H1 (cell line): ENCODE measurements around the gene CERT1. TPM values are rescaled to one million over a fixed set of nuclear protein-coding genes. Genes with fewer than 3 reads are reported as not detected.

Experiments
- CTCF ChIA-PET: fragments of 300-600 bp; sonication (Branson Sonifier 250); formaldehyde crosslinking; loops from one replicate; lab custom pipeline; 2021; ENCODE audit not compliant: partially characterized antibody; lab: Charles Lee
- POLR2A ChIA-PET: fragments of 300-600 bp; sonication (Branson Sonifier 250); formaldehyde crosslinking; loops from one replicate; lab custom pipeline; 2021; ENCODE audit warnings: inconsistent platforms; ENCODE audit not compliant: partially characterized antibody; lab: Charles Lee
- DNase-seq, 2 experiments: peaks; one replicate each; pipeline versions ENCODE4 v3.0.0 to v3.0.0-alpha.2; 2010 to 2022; ENCODE audit warnings: low spot score in 2 of 2, low read depth in 1 of 2, mixed read lengths in 1 of 2
- FAIRE-seq: peaks from 2 replicates; lab custom pipeline; 2011; peaks lifted over from hg19 to GRCh38; lab: Jason Lieb, UNC
- H2AFZ ChIP-seq: 2 replicates; pipeline ENCODE4 v1.8.1; 2012; ENCODE audit warnings: low read length, inconsistent platforms
- H2AK5ac ChIP-seq: 2 replicates; pipeline ENCODE4 v1.6.1; 2013; ENCODE audit warnings: low read depth, low read length
- H2BK120ac ChIP-seq: replicated peaks from 2 replicates; pipeline ENCODE3; 2013; ENCODE audit warnings: low read depth, low read length, inconsistent platforms
- H2BK12ac ChIP-seq: 2 replicates; pipeline ENCODE4 v1.6.1; 2013; ENCODE audit warnings: low read depth, low read length
- H2BK15ac ChIP-seq: 2 replicates; pipeline ENCODE4 v1.6.1; 2013; ENCODE audit warnings: low read length
- H2BK20ac ChIP-seq: 2 replicates; pipeline ENCODE4 v1.6.1; 2013; ENCODE audit warnings: low read length
- H2BK5ac ChIP-seq: 2 replicates; pipeline ENCODE4 v1.6.1; 2013; ENCODE audit warnings: low read depth, low read length
- H3K14ac ChIP-seq: 2 replicates; pipeline ENCODE4 v1.6.1; 2013; ENCODE audit warnings: inconsistent platforms; ENCODE audit not compliant: insufficient read length
- H3K18ac ChIP-seq: 2 replicates; pipeline ENCODE4 v1.6.1; 2013; ENCODE audit warnings: low read length; ENCODE audit errors: extremely low read depth
- H3K23ac ChIP-seq: 2 replicates; pipeline ENCODE4 v1.6.1; 2013; ENCODE audit warnings: inconsistent platforms; ENCODE audit not compliant: insufficient read length
- H3K23me2 ChIP-seq: 2 replicates; pipeline ENCODE4 v1.6.1; 2013; ENCODE audit warnings: low read depth, low read length
- H3K27ac ChIP-seq: 2 replicates; pipeline ENCODE4 v1.6.1; 2011; ENCODE audit warnings: low read depth, low read length, inconsistent platforms
- H3K27me3 ChIP-seq, 4 experiments: replicated peaks in 1 of 4; 1 replicate in 1 of 4; 2 replicates in 3 of 4; pipeline versions ENCODE4 v1.6.1 to v1.8.1; 2011 to 2013; ENCODE audit warnings: low read length in 3 of 4, mild to moderate bottlenecking in 3 of 4, inconsistent platforms in 2 of 4, mixed read lengths in 2 of 4, moderate library complexity in 1 of 4; ENCODE audit not compliant: control insufficient read depth in 3 of 4, insufficient read depth in 3 of 4; ENCODE audit errors: extremely low read depth in 1 of 4
- H3K36me3 ChIP-seq, 4 experiments: 2 replicates each; pipeline versions ENCODE4 v1.6.1 to v1.8.1; 2011 to 2013; ENCODE audit warnings: mild to moderate bottlenecking in 4 of 4, low read length in 3 of 4, moderate library complexity in 2 of 4, control low read depth in 1 of 4, inconsistent platforms in 1 of 4; ENCODE audit not compliant: insufficient read depth in 4 of 4, control insufficient read depth in 2 of 4
- H3K4ac ChIP-seq: replicated peaks from 2 replicates; pipeline ENCODE3; 2013; ENCODE audit warnings: low read length, low read depth, mixed read lengths, inconsistent platforms; ENCODE audit not compliant: insufficient read length
- H3K4me1 ChIP-seq, 4 experiments: replicated peaks in 1 of 4; 1 replicate in 1 of 4; 2 replicates in 3 of 4; pipeline versions ENCODE4 v1.6.1 to v1.8.1; 2011 to 2013; ENCODE audit warnings: low read length in 3 of 4, inconsistent platforms in 2 of 4, mixed read lengths in 1 of 4; ENCODE audit not compliant: insufficient read depth in 4 of 4, control insufficient read depth in 3 of 4
- H3K4me2 ChIP-seq, 2 experiments: 2 replicates each; pipeline versions ENCODE4 v1.6.1 to v1.8.1; 2011 to 2013; ENCODE audit warnings: low read depth in 2 of 2, low read length in 2 of 2, control low read depth in 1 of 2, inconsistent platforms in 1 of 2, mild to moderate bottlenecking in 1 of 2; ENCODE audit not compliant: insufficient read depth in 1 of 2
- H3K4me3 ChIP-seq, 4 experiments: fragments of 200-600, 300-600 bp in 1 of 4; sonication (generic), shearing (Covaris generic), sonication (Bioruptor Twin) in 1 of 4; 2 replicates each; pipeline versions ENCODE4 v1.5.1 to v1.8.1; 2011 to 2016; ENCODE audit warnings: low read length in 4 of 4, low read depth in 3 of 4, control low read depth in 2 of 4, inconsistent platforms in 2 of 4, mild to moderate bottlenecking in 2 of 4, mixed read lengths in 1 of 4, moderate library complexity in 1 of 4; ENCODE audit not compliant: insufficient read depth in 2 of 4; ENCODE audit errors: extremely low read depth in 1 of 4
- H3K56ac ChIP-seq: replicated peaks from 2 replicates; pipeline ENCODE3; 2013; ENCODE audit warnings: low read depth, mild to moderate bottlenecking, mixed read lengths, low read length, inconsistent platforms; ENCODE audit not compliant: insufficient read length
- H3K79me1 ChIP-seq: 2 replicates; pipeline ENCODE4 v1.6.1; 2013; ENCODE audit warnings: low read depth, low read length, control low read depth
- H3K79me2 ChIP-seq, 2 experiments: 2 replicates each; pipeline versions ENCODE4 v1.6.1 to v1.8.1; 2012 to 2013; ENCODE audit warnings: low read length in 2 of 2, mild to moderate bottlenecking in 2 of 2, inconsistent platforms in 1 of 2; ENCODE audit not compliant: insufficient read depth in 2 of 2, control insufficient read depth in 1 of 2
- H3K9ac ChIP-seq, 4 experiments: replicated peaks in 1 of 4; 1 replicate in 1 of 4; 2 replicates in 3 of 4; pipeline versions ENCODE4 v1.6.1 to v1.8.1; 2011 to 2013; ENCODE audit warnings: low read depth in 3 of 4, low read length in 3 of 4, control low read depth in 2 of 4, mild to moderate bottlenecking in 2 of 4, moderate library complexity in 2 of 4, inconsistent platforms in 1 of 4; ENCODE audit errors: extremely low read depth in 1 of 4
- H3K9me3 ChIP-seq, 2 experiments: 2 replicates each; pipeline versions ENCODE4 v1.6.1 to v1.8.1; 2012 to 2013; ENCODE audit warnings: mild to moderate bottlenecking in 2 of 2, moderate library complexity in 2 of 2, control low read depth in 1 of 2, inconsistent platforms in 1 of 2, low read depth in 1 of 2, low read length in 1 of 2, mixed read lengths in 1 of 2; ENCODE audit not compliant: insufficient read depth in 2 of 2
- H4K20me1 ChIP-seq, 2 experiments: replicated peaks in 1 of 2; 2 replicates each; pipeline versions ENCODE3 to v1.8.1; 2011 to 2013; ENCODE audit warnings: inconsistent platforms in 2 of 2, low read length in 2 of 2, mild to moderate bottlenecking in 1 of 2; ENCODE audit not compliant: insufficient read depth in 2 of 2, control insufficient read depth in 1 of 2
- H4K5ac ChIP-seq: 2 replicates; pipeline ENCODE4 v1.6.1; 2013; ENCODE audit warnings: low read length, low read depth, mixed read lengths, inconsistent platforms; ENCODE audit not compliant: insufficient read length
- H4K8ac ChIP-seq: 2 replicates; pipeline ENCODE4 v1.8.0; 2013; ENCODE audit warnings: mild to moderate bottlenecking, moderate library complexity, low read length, inconsistent platforms; ENCODE audit not compliant: insufficient read depth; ENCODE audit errors: extremely low read depth
- H4K91ac ChIP-seq: replicated peaks from 2 replicates; pipeline ENCODE3; 2013; ENCODE audit warnings: low read length, mixed read lengths, inconsistent platforms; ENCODE audit not compliant: insufficient read length
- BRCA1 ChIP-seq: IDR thresholded peaks from 2 replicates; pipeline ENCODE4 v1.6.1; 2012; ENCODE audit warnings: low read depth, low read length, improper control_type of control experiment
- CEBPB ChIP-seq: IDR thresholded peaks from 2 replicates; pipeline ENCODE4 v1.6.1; 2012; ENCODE audit warnings: low read depth, low read length
- CHD1 ChIP-seq: IDR thresholded peaks from 2 replicates; pipeline ENCODE4 v1.6.1; 2012; ENCODE audit warnings: low read depth, low read length, improper control_type of control experiment
- KDM4A ChIP-seq: IDR thresholded peaks from one replicate; pipeline ENCODE4 v1.7.1; 2012; ENCODE audit warnings: low read depth, mild to moderate bottlenecking, moderate library complexity, low read length, inconsistent platforms; ENCODE audit not compliant: severe bottlenecking
- SP1 ChIP-seq: IDR thresholded peaks from 2 replicates; pipeline ENCODE4 v1.6.1; 2011; ENCODE audit warnings: low read depth, low read length
- SRF ChIP-seq: IDR thresholded peaks from 2 replicates; pipeline ENCODE4 v1.6.1; 2011; ENCODE audit warnings: mild to moderate bottlenecking, low read depth, low read length, moderate library complexity
- USF2 ChIP-seq: IDR thresholded peaks from 2 replicates; pipeline ENCODE4 v1.6.1; 2011; ENCODE audit warnings: low read length, improper control_type of control experiment
- WGBS, 2 experiments: shearing (Covaris generic) in 1 of 2; methylation state at CpG; one replicate each; pipeline versions ENCODE4 v1.1.6 to v1.1.7; 2013 to 2015; ENCODE audit warnings: low lambda C conversion rate in 2 of 2, mixed read lengths in 2 of 2, inconsistent platforms in 1 of 2, low coverage in 1 of 2, missing lambda C conversion rate in 1 of 2; ENCODE audit not compliant: insufficient replicate concordance in 2 of 2, insufficient coverage in 1 of 2, insufficient read length in 1 of 2; ENCODE audit errors: extremely low coverage in 1 of 2, missing lambda C conversion rate in 1 of 2; 5-methylcytosine and 5-hydroxymethylcytosine counted together
- polyA plus RNA-seq, 7 experiments: library from polyadenylated mRNA; depleted of rRNA in 3 of 7; stranded (reverse) in 5 of 7; unstranded in 2 of 7; fragments of >200 nt in 5 of 7; fragments of 200-250 nt in 2 of 7; gene quantifications; 1 replicate in 5 of 7; 2 replicates in 1 of 7; 4 replicates in 1 of 7; pipeline versions ENCODE4 v1.2.1 to v1.2.3, GENCODE V29; 2011 to 2013; ENCODE audit warnings: missing spikeins in 2 of 7, mixed read lengths in 2 of 7
- total RNA-seq: library from RNA; stranded (reverse); fragmentation: NEBNext Ultra II Directional; extraction: Animal tissue kit (Norgen Biotek cat#: 25700); gene quantifications from 2 replicates; pipeline ENCODE4 v1.2.1, GENCODE V29; 2021
- TF ChIP-seq, protein P1 (sequence below): IDR thresholded peaks from 2 replicates; pipeline ENCODE4 v1.6.1; 2012; ENCODE audit warnings: low read length, inconsistent platforms

CERT1 gene
- total and polyA plus RNA-seq, 2 of the 8 experiments (the other 6 are each of a cell fraction or from before 2014, with no cell fraction given) = 7.8 to 55.3 TPM

GRCh38 chr5:75538211-75538610, 26.8 kb upstream of the CERT1 start:
- CTCF ChIA-PET = no interaction called here
- POLR2A ChIA-PET = no interaction called here
- H2BK5ac ChIP-seq = no peak overlapping the region

More at GRCh38 chr5:75538211-75538610, 26.8 kb upstream of the CERT1 start:
- DNase-seq (no peak), FAIRE-seq (no peak)
- H3K56ac ChIP-seq = no peak overlapping the region
- H3K14ac ChIP-seq = no peak overlapping the region
- no peak overlapping the region for H2AK5ac ChIP-seq
- H2AFZ ChIP-seq = no peak overlapping the region
- no peak overlapping the region for H2BK20ac ChIP-seq
- no peak overlapping the region for H2BK12ac ChIP-seq
- peaks cover 0 to 4% of the 10 kb centered on the region in 2 experiments; a peak in 1 of 4 replicates for H3K79me2 ChIP-seq
- no peak overlapping the region for H4K5ac ChIP-seq
- no peaks in the 10 kb centered on the region for H3K36me3 ChIP-seq
- H3K4ac ChIP-seq = no peak overlapping the region
- no peaks in the 10 kb centered on the region for H3K23me2 ChIP-seq
- TF ChIP-seq BRCA1 (no peak), SP1 (no peak), SRF (no peak), CEBPB (no peak), CHD1 (no peak), USF2 (no peak), KDM4A (no peak)
- TF ChIP-seq, protein P1, sequence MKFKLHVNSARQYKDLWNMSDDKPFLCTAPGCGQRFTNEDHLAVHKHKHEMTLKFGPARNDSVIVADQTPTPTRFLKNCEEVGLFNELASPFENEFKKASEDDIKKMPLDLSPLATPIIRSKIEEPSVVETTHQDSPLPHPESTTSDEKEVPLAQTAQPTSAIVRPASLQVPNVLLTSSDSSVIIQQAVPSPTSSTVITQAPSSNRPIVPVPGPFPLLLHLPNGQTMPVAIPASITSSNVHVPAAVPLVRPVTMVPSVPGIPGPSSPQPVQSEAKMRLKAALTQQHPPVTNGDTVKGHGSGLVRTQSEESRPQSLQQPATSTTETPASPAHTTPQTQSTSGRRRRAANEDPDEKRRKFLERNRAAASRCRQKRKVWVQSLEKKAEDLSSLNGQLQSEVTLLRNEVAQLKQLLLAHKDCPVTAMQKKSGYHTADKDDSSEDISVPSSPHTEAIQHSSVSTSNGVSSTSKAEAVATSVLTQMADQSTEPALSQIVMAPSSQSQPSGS = no peak
- H4K8ac ChIP-seq = no peak overlapping the region
- H3K9me3 ChIP-seq = no peaks in the 10 kb centered on the region
- no peak overlapping the region for H3K9ac ChIP-seq
- H3K79me1 ChIP-seq = peaks cover 2% of the 10 kb centered on the region; the same call in 1 of the 2 replicates
- 81% methylated on average over 1 of the region's 1 CpG; no CpG with 5 or more reads in 1 of the 2 experiments for WGBS, 2 experiments
- H3K23ac ChIP-seq = no peak overlapping the region
- no peak overlapping the region for H2BK120ac ChIP-seq
- no peak overlapping the region for H3K27ac ChIP-seq
- H3K4me1 ChIP-seq = peaks cover 0 to 6% (median 4%) of the 10 kb centered on the region in 4 experiments; a peak in 4 of 7 replicates
- no peak overlapping the region for H2BK15ac ChIP-seq
- H3K18ac ChIP-seq = no peak overlapping the region
- no peak overlapping the region for H3K4me3 ChIP-seq
- H3K4me2 ChIP-seq = no peak overlapping the region
- peaks cover 0 to 3% of the 10 kb centered on the region in 2 experiments for H4K20me1 ChIP-seq
- H4K91ac ChIP-seq = no peak overlapping the region
- no peaks in the 10 kb centered on the region for H3K27me3 ChIP-seq
